ENCODE results near the gene THG1L.

DNA sequence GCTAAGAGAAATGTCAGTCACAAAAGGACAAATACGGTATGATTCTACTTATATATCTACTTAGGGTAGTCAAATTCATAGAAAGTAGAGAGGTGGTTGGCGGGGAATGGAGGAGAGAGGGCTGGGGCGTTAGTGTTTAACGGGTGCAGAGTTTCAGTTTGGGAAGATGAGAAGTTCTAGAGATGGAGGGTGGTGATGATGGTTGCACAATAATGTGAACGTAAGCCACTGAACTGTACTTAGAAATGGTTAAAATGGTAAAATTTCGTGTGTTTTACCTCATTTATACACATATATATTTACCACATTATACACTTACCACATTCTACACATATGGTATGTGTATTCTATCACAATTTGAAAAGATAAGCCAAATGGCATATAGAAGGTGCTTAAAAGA lies 48.0 kb downstream of the THG1L start:
- no peak for TF ChIP-seq CTCF (IDR thresholded peaks at IDR 0.05 in 8 of 11, conservative IDR thresholded peaks at IDR 0.05 in 3 of 11)
- TF ChIP-seq POLR2AphosphoS5 (IDR thresholded peaks at IDR 0.05) = no peak
